BLaER1 treated with 17β-estradiol and CSF1 and Interleukin-3, amounts not matched to agents 10 nM and 100 nM (cell line): Measurements from ENCODE around the gene CAPN7.

Experiments used
- H3K27ac ChIP-seq, 11 experiments: shearing (Covaris generic); formaldehyde crosslinking; 2 replicates each; pipeline ENCODE4 v1.8.1; 2022
- H3K27me3 ChIP-seq, 11 experiments: shearing (Covaris generic); formaldehyde crosslinking; 2 replicates each; pipeline ENCODE4 v1.8.1; 2022
- H3K36me3 ChIP-seq, 11 experiments: shearing (Covaris generic); formaldehyde crosslinking; 2 replicates each; pipeline ENCODE4 v1.8.1; 2022
- H3K4me1 ChIP-seq, 10 experiments: shearing (Covaris generic); formaldehyde crosslinking; 2 replicates each; pipeline ENCODE4 v1.8.1; 2022
- H3K4me2 ChIP-seq, 11 experiments: shearing (Covaris generic); formaldehyde crosslinking; 2 replicates each; pipeline ENCODE4 v1.8.1; 2022
- H3K4me3 ChIP-seq, 10 experiments: shearing (Covaris generic); formaldehyde crosslinking; 2 replicates each; pipeline ENCODE4 v1.8.1; 2022
- H3K9ac ChIP-seq, 11 experiments: shearing (Covaris generic); formaldehyde crosslinking; 2 replicates each; pipeline ENCODE4 v1.8.1; 2022
- H3K9me3 ChIP-seq, 11 experiments: shearing (Covaris generic); formaldehyde crosslinking; replicated peaks in 1 of 11; 2 replicates each; pipeline ENCODE4 v1.8.1; 2022
- H4K20me1 ChIP-seq, 11 experiments: shearing (Covaris generic); formaldehyde crosslinking; 2 replicates each; pipeline ENCODE4 v1.8.1; 2022
- Cebpa-rat ChIP-seq, 11 experiments: shearing (Covaris generic); IDR thresholded peaks; 2 replicates each; pipeline ENCODE4 v1.8.1; 2022

The CAPN7 gene

GRCh38 chr3:15197340-15198029 lies 8.6 kb upstream of the CAPN7 start:
- TF ChIP-seq Cebpa-rat (IDR thresholded peaks at IDR 0.05): 0 out of 22 replicates have a peak, but pooled peaks of 1 of the 11 experiments have one; percentile 25
- Histone ChIP-seq H3K36me3 (no peaks in the 10 kb centered on the region), H3K4me1 (peaks cover 0 to 6% (median 0%) of the 10 kb centered on the region in 10 experiments; a peak in 1 of 20 replicates), H3K9me3 (no peaks in the 10 kb centered on the region), H3K4me3 (no peak overlapping the region), H3K27me3 (no peaks in the 10 kb centered on the region), H3K27ac (no peak overlapping the region), H3K9ac (no peak overlapping the region), H4K20me1 (no peaks in the 10 kb centered on the region), H3K4me2 (no peak overlapping the region)

GRCh38 chr3:15198686-15199085 lies 7.4 kb upstream of the CAPN7 start:
- no peaks in the 10 kb centered on the region for H3K9me3 ChIP-seq
- TF ChIP-seq Cebpa-rat (IDR thresholded peaks at IDR 0.05): no peak
- H3K36me3 ChIP-seq: no peaks in the 10 kb centered on the region
- no peak overlapping the region for H3K4me2 ChIP-seq
- H3K4me1 ChIP-seq: peaks cover 0 to 6% (median 0%) of the 10 kb centered on the region in 10 experiments; a peak in 1 of 20 replicates
- no peaks in the 10 kb centered on the region for H4K20me1 ChIP-seq
- no peak overlapping the region for H3K4me3 ChIP-seq
- H3K9ac ChIP-seq: no peak overlapping the region
- no peak overlapping the region for H3K27ac ChIP-seq
- no peaks in the 10 kb centered on the region for H3K27me3 ChIP-seq

GRCh38 chr3:15199493-15200105 lies 6.4 kb upstream of the CAPN7 start:
- Histone ChIP-seq H3K4me2 (no peak overlapping the region), H4K20me1 (no peaks in the 10 kb centered on the region), H3K27me3 (no peaks in the 10 kb centered on the region), H3K27ac (no peak overlapping the region), H3K4me3 (no peak overlapping the region), H3K36me3 (no peaks in the 10 kb centered on the region), H3K4me1 (peaks cover 0 to 6% (median 0%) of the 10 kb centered on the region in 10 experiments; a peak in 1 of 20 replicates), H3K9ac (no peak overlapping the region), H3K9me3 (no peaks in the 10 kb centered on the region)
- no peak for TF ChIP-seq Cebpa-rat (IDR thresholded peaks at IDR 0.05)

DNA sequence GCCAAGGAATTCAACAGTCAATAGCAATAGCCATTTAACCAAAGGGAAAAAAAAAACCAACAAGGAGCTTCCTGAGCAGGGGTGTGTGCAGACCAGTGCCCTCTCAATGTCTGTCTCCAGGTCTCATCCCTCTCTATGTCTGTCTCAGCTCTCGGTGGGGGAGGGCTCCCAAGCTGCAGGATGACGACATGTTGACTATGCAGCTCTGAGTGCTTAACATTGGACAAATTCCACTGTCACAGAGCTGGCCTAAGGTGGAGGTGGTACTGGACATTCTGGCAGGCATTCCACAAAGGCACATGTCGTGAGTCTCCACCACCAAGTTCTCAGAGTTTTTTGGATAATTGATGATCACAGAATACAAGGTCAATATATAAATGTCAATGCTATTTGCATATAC lies 2.0 kb upstream of the CAPN7 start:
- H3K4me3 ChIP-seq: no peak overlapping the region

GRCh38 chr3:15205482-15205933 lies 538 bp upstream of the CAPN7 start:
- Histone ChIP-seq H3K4me1 (peaks cover 17 to 31% (median 22%) of the 10 kb centered on the region in 10 experiments), H3K9ac (peak overlapping the region; percentile 83 to 99 (median 94); a peak in 21 of 22 replicates), H4K20me1 (peaks cover 22 to 43% (median 37%) of the 10 kb centered on the region in 11 experiments; a peak in 20 of 22 replicates), H3K27ac (peak overlapping the region; percentile 42 to 97 (median 91); a peak in 18 of 22 replicates), H3K9me3 (no peaks in the 10 kb centered on the region), H3K27me3 (no peaks in the 10 kb centered on the region), H3K36me3 (peaks cover 8 to 21% (median 11%) of the 10 kb centered on the region in 11 experiments; a peak in 21 of 22 replicates), H3K4me2 (peak overlapping the region; percentile 71 to 94 (median 83)), H3K4me3 (peak overlapping the region; percentile 72 to 96 (median 90))
- no peak for TF ChIP-seq Cebpa-rat (IDR thresholded peaks at IDR 0.05)

More for the DNA sequence above, 2.0 kb upstream of the CAPN7 start:
- Histone ChIP-seq H3K27me3 (no peaks in the 10 kb centered on the region), H3K4me2 (no peak overlapping the region), H3K36me3 (peaks cover 0 to 9% (median 2%) of the 10 kb centered on the region in 11 experiments; a peak in 5 of 22 replicates), H3K9ac (no peak overlapping the region), H4K20me1 (peaks cover 18 to 29% (median 27%) of the 10 kb centered on the region in 11 experiments; a peak in 20 of 22 replicates), H3K27ac (no peak overlapping the region), H3K9me3 (no peaks in the 10 kb centered on the region), H3K4me1 (peaks cover 17 to 28% (median 19%) of the 10 kb centered on the region in 10 experiments)
- no peak for TF ChIP-seq Cebpa-rat (IDR thresholded peaks at IDR 0.05)

DNA sequence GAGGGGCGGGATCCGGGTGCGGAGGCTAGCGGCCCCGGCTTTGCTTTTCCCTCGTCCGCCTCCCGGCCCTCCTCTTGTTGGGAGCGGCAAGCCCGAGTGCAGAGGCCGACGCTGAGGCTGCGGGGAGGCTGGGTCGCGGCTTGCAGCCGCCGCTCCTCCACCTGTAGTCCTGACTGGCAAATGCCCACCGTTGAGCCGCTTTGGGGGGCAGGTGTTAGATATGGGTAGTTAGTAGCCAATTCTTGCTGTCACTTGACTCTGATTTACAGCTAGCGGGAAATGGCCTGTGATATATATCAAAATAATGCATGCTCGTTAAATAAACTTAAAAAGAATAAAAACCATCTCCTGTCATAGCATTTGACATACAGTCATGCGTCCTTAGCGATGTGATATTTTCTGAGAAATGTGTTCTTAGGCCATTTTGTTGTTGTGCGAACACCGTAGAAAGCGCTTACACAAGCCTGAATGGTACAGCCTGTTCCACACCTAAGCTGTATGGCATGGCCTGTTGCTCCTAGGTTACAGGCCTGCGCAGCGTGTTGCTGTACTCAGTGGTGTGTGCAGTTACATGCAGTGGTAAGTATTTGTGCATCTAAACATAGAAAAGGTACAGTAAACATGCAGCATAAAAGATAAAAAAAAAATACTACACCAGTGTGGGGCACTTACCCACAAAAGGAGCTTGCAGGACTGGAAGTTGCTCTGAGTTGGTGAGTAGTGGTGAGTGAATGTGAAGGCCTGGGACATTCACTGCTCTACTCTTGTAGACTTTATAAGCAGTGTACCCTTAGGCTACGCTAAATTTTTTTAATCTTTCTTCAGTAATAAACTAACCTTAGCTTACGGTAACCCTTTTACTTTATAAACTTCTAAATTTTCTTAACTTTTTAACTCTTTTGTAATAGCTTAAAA lies 873 bp downstream of the CAPN7 start:
- no peak for TF ChIP-seq Cebpa-rat (IDR thresholded peaks at IDR 0.05)
- Histone ChIP-seq H3K9ac (peak overlapping the region; percentile 83 to 99 (median 94)), H3K4me2 (peak overlapping the region; percentile 81 to 94 (median 91)), H3K4me3 (peak overlapping the region; percentile 72 to 96 (median 90)), H3K36me3 (peaks cover 19 to 34% (median 25%) of the 10 kb centered on the region in 11 experiments; a peak in 21 of 22 replicates), H3K27me3 (no peaks in the 10 kb centered on the region), H3K4me1 (peaks cover 17 to 32% (median 22%) of the 10 kb centered on the region in 10 experiments), H3K9me3 (no peaks in the 10 kb centered on the region), H4K20me1 (peaks cover 23 to 54% (median 41%) of the 10 kb centered on the region in 11 experiments; a peak in 20 of 22 replicates), H3K27ac (peak overlapping the region; percentile 78 to 97 (median 92))

- Histone ChIP-seq H3K4me2 (peak overlapping the region; percentile 81 to 94 (median 91)), H3K27ac (no peak overlapping the region), H3K4me3 (peak overlapping the region; percentile 72 to 96 (median 90); a peak in 15 of 20 replicates), H3K27me3 (no peaks in the 10 kb centered on the region), H3K9ac (peak overlapping the region; percentile 83 to 99 (median 94); a peak in 18 of 22 replicates), H3K4me1 (peaks cover 17 to 32% (median 22%) of the 10 kb centered on the region in 10 experiments), H3K9me3 (no peaks in the 10 kb centered on the region), H4K20me1 (peaks cover 23 to 60% (median 42%) of the 10 kb centered on the region in 11 experiments; a peak in 20 of 22 replicates), H3K36me3 (peaks cover 30 to 44% (median 34%) of the 10 kb centered on the region in 11 experiments)
- no peak for TF ChIP-seq Cebpa-rat (IDR thresholded peaks at IDR 0.05)
These were observed 1.9 kb downstream of the CAPN7 start for GRCh38 chr3:15207836-15208504.

DNA sequence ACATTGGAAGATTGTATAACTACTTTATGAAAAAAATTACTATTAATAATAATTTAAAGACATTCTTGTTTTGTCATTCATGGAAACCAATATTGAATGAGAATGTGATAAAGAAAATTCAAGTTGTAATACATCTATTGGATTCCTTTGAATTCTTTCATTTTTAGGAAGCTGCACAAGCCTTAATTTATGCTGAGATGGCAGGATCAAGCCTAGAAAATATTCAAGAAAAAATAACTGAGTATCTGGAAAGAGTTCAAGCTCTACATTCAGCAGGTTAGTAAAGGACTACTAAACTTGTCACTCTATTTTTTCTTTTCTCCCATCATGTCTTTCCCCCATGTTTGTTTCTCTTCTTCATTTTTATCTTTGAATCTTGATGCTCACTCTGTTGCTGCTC lies 5.9 kb downstream of the CAPN7 start:
- no peaks in the 10 kb centered on the region for H3K9me3 ChIP-seq
- H3K4me1 ChIP-seq: peaks cover 17 to 51% (median 25%) of the 10 kb centered on the region in 10 experiments
- H3K4me3 ChIP-seq: no peak overlapping the region
- TF ChIP-seq Cebpa-rat (IDR thresholded peaks at IDR 0.05): no peak
- no peak overlapping the region for H3K27ac ChIP-seq
- no peaks in the 10 kb centered on the region for H3K27me3 ChIP-seq
- no peak overlapping the region for H3K9ac ChIP-seq
- peaks cover 18 to 72% (median 36%) of the 10 kb centered on the region in 11 experiments; a peak in 20 of 22 replicates for H4K20me1 ChIP-seq
- no peak overlapping the region for H3K4me2 ChIP-seq
- H3K36me3 ChIP-seq: peaks cover 65 to 80% (median 70%) of the 10 kb centered on the region in 11 experiments
